ENCODE results near the gene CBARP. TPM values are rescaled to one million over a fixed set of nuclear protein-coding genes. Genes with fewer than 3 reads are reported as not detected.

Gene CBARP
- total RNA-seq, 1 donor from 2014 or later = 26.2 TPM

- TF ChIP-seq CTCF (conservative IDR thresholded peaks at IDR 0.05) = no peak
- no peaks in the 10 kb centered on the region for H3K36me3 Mint-ChIP-seq (ENCODE audit: low read depth)
Measured at GRCh38 chr19:1225440-1226226, 12.2 kb downstream of the CBARP start.

GRCh38 chr19:1224847-1225246 is 13.0 kb downstream of the CBARP start:
- H3K36me3 Mint-ChIP-seq (ENCODE audit: low read depth) = no peaks in the 10 kb centered on the region
- DNase-seq (ENCODE audit: low read depth, low spot score) = no peak
- no peak overlapping the region for H3K4me3 Mint-ChIP-seq
- H3K4me1 Mint-ChIP-seq = no peaks in the 10 kb centered on the region
- TF ChIP-seq CTCF (conservative IDR thresholded peaks at IDR 0.05) = no peak
- no peaks in the 10 kb centered on the region for H3K9me3 Mint-ChIP-seq
- H3K27ac Mint-ChIP-seq (ENCODE audit: unreplicated experiment) = no peak overlapping the region
- H3K27me3 Mint-ChIP-seq (ENCODE audit: low read depth) = no peaks in the 10 kb centered on the region

More at GRCh38 chr19:1225440-1226226, 12.2 kb downstream of the CBARP start:
- H3K27me3 Mint-ChIP-seq (ENCODE audit: low read depth) = no peaks in the 10 kb centered on the region
- no peak overlapping the region for H3K4me3 Mint-ChIP-seq
- H3K27ac Mint-ChIP-seq (ENCODE audit: unreplicated experiment) = no peak overlapping the region
- H3K9me3 Mint-ChIP-seq = no peaks in the 10 kb centered on the region
- DNase-seq (ENCODE audit: low read depth, low spot score) = no peak
- H3K4me1 Mint-ChIP-seq = no peaks in the 10 kb centered on the region

GRCh38 chr19:1224047-1224825 is 13.6 kb downstream of the CBARP start:
- no peak overlapping the region for H3K4me3 Mint-ChIP-seq
- no peak overlapping the region for H3K27ac Mint-ChIP-seq (ENCODE audit: unreplicated experiment)
- H3K27me3 Mint-ChIP-seq (ENCODE audit: low read depth) = no peaks in the 10 kb centered on the region
- H3K9me3 Mint-ChIP-seq = no peaks in the 10 kb centered on the region
- H3K4me1 Mint-ChIP-seq = no peaks in the 10 kb centered on the region
- no peak for DNase-seq (ENCODE audit: low read depth, low spot score)
- TF ChIP-seq CTCF (conservative IDR thresholded peaks at IDR 0.05) = no peak
- no peaks in the 10 kb centered on the region for H3K36me3 Mint-ChIP-seq (ENCODE audit: low read depth)

GRCh38 chr19:1223018-1223855 is 14.6 kb downstream of the CBARP start:
- no peak overlapping the region for H3K4me3 Mint-ChIP-seq
- H3K27ac Mint-ChIP-seq (ENCODE audit: unreplicated experiment) = no peak overlapping the region
- peak; percentile 57 for TF ChIP-seq CTCF (conservative IDR thresholded peaks at IDR 0.05)
- no peak for DNase-seq (ENCODE audit: low read depth, low spot score)
- H3K4me1 Mint-ChIP-seq = peaks cover under 1% of the 10 kb centered on the region
- no peaks in the 10 kb centered on the region for H3K9me3 Mint-ChIP-seq
- no peaks in the 10 kb centered on the region for H3K27me3 Mint-ChIP-seq (ENCODE audit: low read depth)
- H3K36me3 Mint-ChIP-seq (ENCODE audit: low read depth) = no peaks in the 10 kb centered on the region

- Mint-ChIP-seq H3K9me3 (no peaks in the 10 kb centered on the region), H3K27me3 (ENCODE audit: low read depth) (no peaks in the 10 kb centered on the region), H3K27ac (ENCODE audit: unreplicated experiment) (no peak overlapping the region), H3K4me3 (no peak overlapping the region), H3K36me3 (ENCODE audit: low read depth) (no peaks in the 10 kb centered on the region), H3K4me1 (peaks cover 3% of the 10 kb centered on the region)
- DNase-seq (ENCODE audit: low read depth, low spot score) = no peak
- TF ChIP-seq CTCF (conservative IDR thresholded peaks at IDR 0.05) = no peak
Measured at GRCh38 chr19:1222394-1222793, 15.4 kb downstream of the CBARP start.
